ENCODE results near the gene NXN. TPM values are rescaled to one million over a fixed set of nuclear protein-coding genes. Genes with fewer than 3 reads are reported as not detected.
"Not testable (repeated sequence)": the region's sequence is repeated elsewhere in the genome, so short reads cannot be mapped to it uniquely, and the experiment has no call there.

Gene NXN
- total RNA-seq, 4 donors from 2014 or later, result 39.6 to 103 (median 59.1) TPM

- Histone ChIP-seq H3K4me1 (peaks cover 0 to 73% (median 8%) of the 10 kb centered on the region in 3 donors), H3K4me3 (no peak overlapping the region), H3K9me3 (no peaks in the 10 kb centered on the region), H3K27ac (peak overlapping the region; percentile 19 to 89 (median 79)), H3K27me3 (no peaks in the 10 kb centered on the region), H3K36me3 (no peaks in the 10 kb centered on the region)
- peak; percentile 52 for ATAC-seq
- no peak for TF ChIP-seq CTCF (IDR thresholded peaks at IDR 0.05)
- no peak for TF ChIP-seq EP300 (IDR thresholded peaks at IDR 0.05)
- no peak for TF ChIP-seq POLR2AphosphoS5 (IDR thresholded peaks at IDR 0.05)
- no peak for TF ChIP-seq POLR2A (IDR thresholded peaks at IDR 0.05)
- 33 to 39% methylated on average over 10 to 19 of the region's 23 CpGs for WGBS, 2 donors (ENCODE audit: low coverage in 1 of 2)
Measured at GRCh38 chr17:954431-955164, 25.0 kb downstream of the NXN start.

- no peak for ATAC-seq
- peak overlapping the region in 3 of 4 donors; percentile 73 to 89 (median 85) for H3K27ac ChIP-seq
- 94% methylated on average over 7 of the region's 16 CpGs; no CpG with 5 or more reads in 1 of the 2 donors for WGBS, 2 donors (ENCODE audit: low coverage in 1 of 2)
Measured at GRCh38 chr17:953767-954166, 25.8 kb downstream of the NXN start.

GRCh38 chr17:952592-952991 lies 27.0 kb downstream of the NXN start:
- Histone ChIP-seq H3K4me1 (peaks cover 0 to 64% (median 8%) of the 10 kb centered on the region in 3 donors), H3K27ac (peak overlapping the region in 3 of 4 donors; percentile 64 to 89 (median 85))
- H3K9me3 ChIP-seq, H3K4me3 ChIP-seq, H3K27me3 ChIP-seq, H3K36me3 ChIP-seq, ATAC-seq: not testable (repeated sequence)
- 100% methylated on average over 1 of the region's 18 CpGs; no CpG with 5 or more reads in 1 of the 2 donors for WGBS, 2 donors (ENCODE audit: low coverage in 1 of 2)

More at GRCh38 chr17:953767-954166, 25.8 kb downstream of the NXN start:
- Histone ChIP-seq H3K27me3 (no peaks in the 10 kb centered on the region), H3K36me3 (no peaks in the 10 kb centered on the region), H3K4me3 (no peak overlapping the region), H3K4me1 (peaks cover 0 to 69% (median 8%) of the 10 kb centered on the region in 3 donors), H3K9me3 (no peaks in the 10 kb centered on the region)
- TF ChIP-seq POLR2AphosphoS5 (IDR thresholded peaks at IDR 0.05) (no peak), POLR2A (IDR thresholded peaks at IDR 0.05) (no peak), EP300 (IDR thresholded peaks at IDR 0.05) (no peak), CTCF (IDR thresholded peaks at IDR 0.05) (no peak)

- ATAC-seq, result peak; percentile 64
- Histone ChIP-seq H3K27ac (peak overlapping the region; percentile 79 to 89 (median 85)), H3K36me3 (peaks cover 0 to 3% of the 10 kb centered on the region in 2 donors), H3K9me3 (no peaks in the 10 kb centered on the region), H3K4me1 (peaks cover 0 to 54% (median 8%) of the 10 kb centered on the region in 3 donors), H3K4me3 (peak overlapping the region in 1 of 2 donors; percentile 36), H3K27me3 (no peaks in the 10 kb centered on the region)
- WGBS, 2 donors (ENCODE audit: low coverage in 1 of 2), result 8 to 27% methylated on average over 7 of the region's 27 CpGs
- TF ChIP-seq POLR2AphosphoS5 (IDR thresholded peaks at IDR 0.05), result peak; percentile 84
- no peak for TF ChIP-seq POLR2A (IDR thresholded peaks at IDR 0.05)
- no peak for TF ChIP-seq EP300 (IDR thresholded peaks at IDR 0.05)
- peak in 2 of 4 experiments; percentile 14 to 32 for TF ChIP-seq CTCF (IDR thresholded peaks at IDR 0.05)
Measured at GRCh38 chr17:951325-952132, 28.0 kb downstream of the NXN start.

GRCh38 chr17:949623-950303 lies 29.8 kb downstream of the NXN start:
- H3K27me3 ChIP-seq, result no peaks in the 10 kb centered on the region
- H3K9me3 ChIP-seq, result no peaks in the 10 kb centered on the region
- ATAC-seq, result no peak
- H3K27ac ChIP-seq, result peak overlapping the region; percentile 12 to 89 (median 78)
- WGBS, 2 donors (ENCODE audit: low coverage in 1 of 2), result 43 to 46% methylated on average over 4 to 6 of the region's 12 CpGs
- TF ChIP-seq POLR2AphosphoS5 (IDR thresholded peaks at IDR 0.05), result no peak
- TF ChIP-seq POLR2A (IDR thresholded peaks at IDR 0.05), result no peak
- no peak for TF ChIP-seq CTCF (IDR thresholded peaks at IDR 0.05)
- TF ChIP-seq EP300 (IDR thresholded peaks at IDR 0.05), result no peak
- no peak overlapping the region for H3K4me3 ChIP-seq
- H3K36me3 ChIP-seq, result peaks cover 0 to 4% of the 10 kb centered on the region in 2 donors
- H3K4me1 ChIP-seq, result peaks cover 0 to 55% (median 8%) of the 10 kb centered on the region in 3 donors

Data from gastroesophageal sphincter (tissue), 4 donors.